Transverse colon (tissue), 4 donors: ENCODE results near the gene PIGV. TPM values are rescaled to one million over a fixed set of nuclear protein-coding genes. Genes with fewer than 3 reads are reported as not detected.

ENCODE experiments used
- DNase-seq: peaks from one replicate; pipeline ENCODE4 v3.0.0-alpha.2; 2019
- H3K27ac ChIP-seq, 4 donors: fragments of 200-600 bp; sonication (generic); 2 replicates each; pipeline ENCODE4 v1.5.1; 2016 to 2018; ENCODE audit warnings: inconsistent platforms in 4 of 4
- H3K27me3 ChIP-seq: fragments of 200-600 bp; sonication (generic); 2 replicates; pipeline ENCODE4 v1.5.1; 2017; ENCODE audit warnings: inconsistent platforms
- H3K36me3 ChIP-seq, 4 donors: fragments of 200-600 bp; sonication (generic); 2 replicates each; pipeline ENCODE4 v1.5.1; 2017 to 2019; ENCODE audit warnings: inconsistent platforms in 4 of 4
- H3K4me1 ChIP-seq, 4 donors: fragments of 200-600 bp; sonication (generic); 2 replicates each; pipeline ENCODE4 v1.5.1; 2017 to 2020; ENCODE audit warnings: inconsistent platforms in 4 of 4
- H3K4me3 ChIP-seq, 4 donors: fragments of 200-600 bp; sonication (generic); 1 replicate in 1 of 4; 2 replicates in 3 of 4; pipeline versions ENCODE4 v1.5.1 to v1.6.1; 2017 to 2019; ENCODE audit warnings: inconsistent platforms in 4 of 4
- H3K9me3 ChIP-seq, 2 donors: fragments of 200-600 bp; sonication (generic); 2 replicates each; pipeline ENCODE4 v1.5.1; 2017 to 2019; ENCODE audit warnings: inconsistent platforms in 2 of 2
- EP300 ChIP-seq: sonication (generic); formaldehyde crosslinking; IDR thresholded peaks from one replicate; pipeline ENCODE4 v1.6.1; 2017; ENCODE audit warnings: antibody characterized with exemption, low read depth
- POLR2A ChIP-seq: fragments of 450-650 bp; IDR thresholded peaks from one replicate; pipeline ENCODE4 v1.6.1; 2016; ENCODE audit warnings: antibody characterized with exemption, mild to moderate bottlenecking, moderate library complexity
- POLR2AphosphoS5 ChIP-seq, 3 donors: sonication (generic); formaldehyde crosslinking; IDR thresholded peaks; one replicate each; pipeline ENCODE4 v1.6.1; 2016; ENCODE audit warnings: antibody characterized with exemption in 3 of 3
- WGBS, 2 donors: methylation state at CpG; one replicate each; pipeline ENCODE4 v1.1.5; 2018; ENCODE audit warnings: low coverage in 1 of 2; 5-methylcytosine and 5-hydroxymethylcytosine counted together
- in situ Hi-C, 4 donors: fragments of 200-750 bp; cut with MboI; loops; one replicate each; pipeline versions ENCODE4 v1.15.0 to v1.15.1; 2017; ENCODE audit warnings: low sequenced_read_pairs in 3 of 4, low pct_ligation_motif_present in 1 of 4, low pct_unique_long_range_greater_than_20kb in 1 of 4
- intact Hi-C: fragments of 100-400 bp; cut with DNase I; formaldehyde crosslinking; loops from one replicate; pipeline ENCODE4 v1.15.1; 2023; ENCODE audit warnings: low total_unique reads
- total RNA-seq, 4 donors: library from RNA; depleted of rRNA; stranded (reverse); fragments of >200 nt; gene quantifications; one replicate each; pipeline ENCODE4 v1.1.0, GENCODE V29; 2016
- TF ChIP-seq, protein P1 (sequence below), 5 experiments: fragments of 200-600 bp in 3 of 5; fragments of 450-650 bp in 2 of 5; sonication (generic) in 3 of 5; IDR thresholded peaks; 1 replicate in 2 of 5; 2 replicates in 3 of 5; pipeline ENCODE4 v1.5.1; 2016 to 2017; ENCODE audit warnings: antibody characterized with exemption in 5 of 5, inconsistent platforms in 3 of 5, mild to moderate bottlenecking in 2 of 5, moderate library complexity in 1 of 5

The PIGV gene
- total RNA-seq, 4 donors from 2014 or later: 16.1 to 32.2 (median 24.2) TPM

DNA sequence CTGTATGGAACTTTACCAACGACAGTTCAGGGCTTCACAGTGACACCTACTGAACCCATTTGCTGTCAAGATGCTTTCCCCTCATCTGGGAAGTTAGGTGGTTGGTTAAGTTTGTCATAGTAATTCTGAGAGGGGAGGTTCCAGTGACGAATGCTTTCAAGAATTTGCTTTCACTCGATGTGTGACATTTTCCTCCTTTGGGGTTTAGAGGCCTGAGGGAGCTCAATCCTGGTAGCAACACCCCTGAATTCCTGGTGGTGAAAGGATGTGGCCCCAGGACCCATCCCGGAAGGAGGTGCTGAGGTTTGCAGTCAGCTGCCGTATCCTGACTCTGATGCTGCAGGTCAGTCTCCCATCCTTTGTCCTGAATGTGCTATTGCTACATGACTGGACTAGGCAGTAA lies 2.8 kb downstream of the PIGV start:
- intact Hi-C loops: loop anchor here (1.0 kb wide), 1 partner anchor 188 kb away; no protein-coding TSS in a partner anchor
- no peak for TF ChIP-seq EP300
- TF ChIP-seq, protein P1, sequence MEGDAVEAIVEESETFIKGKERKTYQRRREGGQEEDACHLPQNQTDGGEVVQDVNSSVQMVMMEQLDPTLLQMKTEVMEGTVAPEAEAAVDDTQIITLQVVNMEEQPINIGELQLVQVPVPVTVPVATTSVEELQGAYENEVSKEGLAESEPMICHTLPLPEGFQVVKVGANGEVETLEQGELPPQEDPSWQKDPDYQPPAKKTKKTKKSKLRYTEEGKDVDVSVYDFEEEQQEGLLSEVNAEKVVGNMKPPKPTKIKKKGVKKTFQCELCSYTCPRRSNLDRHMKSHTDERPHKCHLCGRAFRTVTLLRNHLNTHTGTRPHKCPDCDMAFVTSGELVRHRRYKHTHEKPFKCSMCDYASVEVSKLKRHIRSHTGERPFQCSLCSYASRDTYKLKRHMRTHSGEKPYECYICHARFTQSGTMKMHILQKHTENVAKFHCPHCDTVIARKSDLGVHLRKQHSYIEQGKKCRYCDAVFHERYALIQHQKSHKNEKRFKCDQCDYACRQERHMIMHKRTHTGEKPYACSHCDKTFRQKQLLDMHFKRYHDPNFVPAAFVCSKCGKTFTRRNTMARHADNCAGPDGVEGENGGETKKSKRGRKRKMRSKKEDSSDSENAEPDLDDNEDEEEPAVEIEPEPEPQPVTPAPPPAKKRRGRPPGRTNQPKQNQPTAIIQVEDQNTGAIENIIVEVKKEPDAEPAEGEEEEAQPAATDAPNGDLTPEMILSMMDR (IDR thresholded peaks at IDR 0.05): no peak
- Histone ChIP-seq H3K27ac (no peak overlapping the region), H3K4me1 (peaks cover 17 to 32% (median 28%) of the 10 kb centered on the region in 4 donors), H3K4me3 (no peak overlapping the region), H3K9me3 (no peaks in the 10 kb centered on the region), H3K36me3 (peaks cover 0 to 8% (median 0%) of the 10 kb centered on the region in 4 donors), H3K27me3 (no peaks in the 10 kb centered on the region)
- in situ Hi-C loops: loop anchor here in 2 of 4 donors (10.0 to 25.0 kb wide), 2 partner anchors 103 to 186 kb away; partner anchors contain the start of gene ARID1A (in 2 of the 2)
- DNase-seq: no peak
- WGBS, 2 donors: 61 to 72% methylated on average over 3 to 5 of the region's 5 CpGs

DNA sequence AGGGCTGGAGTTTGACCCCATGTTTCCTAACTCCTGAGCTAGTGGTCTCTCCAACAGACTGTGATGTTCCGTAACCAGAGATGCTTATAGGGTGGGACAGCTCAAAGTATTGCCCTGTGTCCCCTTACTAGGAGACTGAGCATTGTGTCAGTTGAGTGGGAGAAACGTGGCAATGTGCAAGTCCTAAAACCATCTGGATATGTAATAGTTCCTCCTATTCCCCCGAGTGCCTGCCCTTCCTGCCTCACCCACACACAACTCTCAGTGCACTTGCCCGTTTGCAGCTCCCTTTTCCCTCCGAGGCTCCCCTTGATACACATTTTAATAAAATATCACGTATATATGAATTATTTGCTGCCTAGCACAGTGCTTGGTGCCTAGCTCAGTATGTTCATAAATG lies 3.4 kb downstream of the PIGV start:
- Histone ChIP-seq H3K4me1 (peaks cover 11 to 26% (median 22%) of the 10 kb centered on the region in 4 donors), H3K9me3 (no peaks in the 10 kb centered on the region), H3K4me3 (no peak overlapping the region), H3K27me3 (no peaks in the 10 kb centered on the region), H3K36me3 (peaks cover 0 to 8% (median 0%) of the 10 kb centered on the region in 4 donors), H3K27ac (no peak overlapping the region)
- in situ Hi-C loops (loop anchor here in 2 of 4 donors (10.0 to 25.0 kb wide), 2 partner anchors 104 to 186 kb away; partner anchors contain the start of gene ARID1A (in 2 of the 2)), intact Hi-C loops (no loop called here)
- TF ChIP-seq POLR2AphosphoS5 (IDR thresholded peaks at IDR 0.05) (no peak), EP300 (no peak), POLR2A (no peak)
- TF ChIP-seq, protein P1 (IDR thresholded peaks at IDR 0.05): no peak
- 68 to 100% methylated on average over 1 to 6 of the region's 6 CpGs for WGBS, 2 donors
- DNase-seq: no peak

DNA sequence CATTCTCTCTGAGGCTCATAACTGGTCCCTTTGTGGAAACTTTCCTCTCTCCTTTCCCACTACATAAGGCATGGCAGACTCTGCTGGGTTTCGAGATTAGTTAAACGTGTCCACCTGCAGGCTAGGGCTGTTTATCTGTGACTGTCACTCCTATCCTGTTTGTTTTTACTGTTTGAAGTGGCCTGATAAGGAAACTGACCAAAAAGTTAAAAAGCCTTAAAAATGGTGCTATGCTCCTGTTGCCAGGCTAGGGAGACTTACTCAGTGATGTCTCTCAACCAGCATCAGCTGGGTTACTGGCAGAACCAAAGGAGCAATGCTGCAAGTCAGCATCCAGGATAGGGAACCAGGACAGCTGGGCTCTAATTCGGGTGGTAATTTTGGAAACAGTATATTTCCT lies 3.9 kb downstream of the PIGV start:
- Histone ChIP-seq H3K36me3 (peaks cover 0 to 8% (median 0%) of the 10 kb centered on the region in 4 donors), H3K27ac (no peak overlapping the region), H3K27me3 (no peaks in the 10 kb centered on the region), H3K4me1 (peaks cover 7 to 21% (median 17%) of the 10 kb centered on the region in 4 donors), H3K4me3 (no peak overlapping the region), H3K9me3 (no peaks in the 10 kb centered on the region)
- no peak for TF ChIP-seq EP300
- in situ Hi-C loops (loop anchor here in 2 of 4 donors (10.0 to 25.0 kb wide), 2 partner anchors 104 to 187 kb away; partner anchors contain the start of gene ARID1A (in 2 of the 2)), intact Hi-C loops (no loop called here)
- DNase-seq: no peak
- 68 to 88% methylated on average over 2 to 3 of the region's 3 CpGs for WGBS, 2 donors

DNA sequence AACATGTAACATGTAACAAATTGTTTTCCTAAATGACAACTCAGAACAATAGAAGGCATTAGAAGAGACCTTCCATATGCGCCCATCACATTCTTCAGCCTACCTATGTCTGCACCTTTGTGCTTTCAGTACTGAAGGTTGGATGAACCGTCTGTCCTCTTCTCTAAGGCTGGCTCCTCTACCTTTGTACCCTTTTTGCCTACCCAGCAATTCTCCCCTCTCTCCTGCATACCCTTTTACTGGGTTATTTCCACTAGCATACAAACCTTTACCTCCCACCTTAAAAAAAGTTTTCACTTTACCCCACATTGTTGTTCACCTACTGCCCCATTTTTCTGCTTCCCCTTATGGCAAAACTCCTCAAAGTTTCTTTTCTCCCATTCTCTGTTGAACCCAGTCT lies 5.2 kb downstream of the PIGV start:
- DNase-seq: no peak
- no peak for TF ChIP-seq EP300
- TF ChIP-seq, protein P1 (IDR thresholded peaks at IDR 0.05): no peak
- no peak for TF ChIP-seq POLR2AphosphoS5 (IDR thresholded peaks at IDR 0.05)
- no peak for TF ChIP-seq POLR2A
- H3K4me3 ChIP-seq: no peak overlapping the region
- H3K36me3 ChIP-seq: peaks cover 0 to 8% (median 0%) of the 10 kb centered on the region in 4 donors
- in situ Hi-C loops (loop anchor here in 2 of 4 donors (10.0 to 25.0 kb wide), 2 partner anchors 106 to 188 kb away; partner anchors contain the start of gene ARID1A (in 2 of the 2)), intact Hi-C loops (no loop called here)
- no peaks in the 10 kb centered on the region for H3K27me3 ChIP-seq
- H3K27ac ChIP-seq: no peak overlapping the region
- no peaks in the 10 kb centered on the region for H3K9me3 ChIP-seq
- H3K4me1 ChIP-seq: peaks cover 3 to 13% (median 9%) of the 10 kb centered on the region in 4 donors
- WGBS, 2 donors: 96 to 100% methylated on average over 1 to 2 of the region's 2 CpGs
